Measurements from ENCODE around the gene ADGRA1.
"Not testable (repeated sequence)": the region's sequence is repeated elsewhere in the genome, so short reads cannot be mapped to it uniquely, and the experiment has no call there.

ADGRA1 gene

DNA sequence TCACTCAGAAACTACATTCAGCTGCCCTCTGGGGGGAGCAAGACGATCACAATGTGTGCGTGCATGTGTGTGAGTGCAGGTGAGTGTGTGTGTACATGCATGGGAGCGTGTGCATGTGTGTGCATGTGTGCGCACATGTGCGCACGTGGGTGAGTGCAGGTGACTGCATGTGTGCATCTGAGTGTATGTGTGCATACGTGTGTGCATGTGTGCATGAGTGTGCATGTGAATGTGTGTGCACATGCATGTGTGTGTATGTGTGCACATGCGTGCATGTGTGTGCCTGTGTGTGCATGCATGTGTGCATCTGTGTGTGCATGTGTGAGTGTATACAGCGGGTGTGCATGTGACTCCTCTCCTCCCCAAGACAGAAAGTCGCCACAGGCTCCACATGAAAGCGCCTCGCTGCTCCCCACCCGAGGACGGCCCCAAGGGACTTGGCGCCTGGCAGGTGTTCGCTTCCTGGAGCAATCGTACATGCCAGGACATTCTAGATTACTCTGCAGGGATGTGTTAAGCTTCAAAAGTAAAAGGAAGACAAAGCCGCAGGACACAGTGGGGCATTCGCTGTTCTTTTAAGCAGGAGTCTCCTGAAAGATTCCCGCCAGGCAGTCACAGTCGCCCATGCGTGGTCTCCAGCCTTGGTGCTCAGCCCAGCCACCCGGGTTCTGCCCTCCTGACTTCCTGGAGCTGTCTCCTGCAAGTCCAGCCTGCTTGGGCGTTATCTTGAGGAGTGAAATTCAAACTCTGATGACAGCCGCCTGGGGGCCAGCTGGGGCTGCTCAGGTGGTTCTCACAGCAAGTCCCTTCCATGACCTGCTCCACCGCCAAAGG lies 42.0 kb upstream of the ADGRA1 start:
- H3K9ac ChIP-seq (ENCODE audit: low read depth, low read length) = no peak overlapping the region
- H3K4me3 ChIP-seq (ENCODE audit: low read depth, low read length) = no peak overlapping the region

GRCh38 chr10:133046390-133046765 lies 41.3 kb upstream of the ADGRA1 start:
- Histone ChIP-seq H3K27ac (ENCODE audit: low read depth, low read length) (no peak overlapping the region), H3K9ac (ENCODE audit: low read depth, low read length) (no peak overlapping the region), H3K4me1 (ENCODE audit: control insufficient read depth, insufficient read depth, low read length) (no peaks in the 10 kb centered on the region), H3K9me3 (ENCODE audit: control insufficient read depth, insufficient read depth, low read length) (no peaks in the 10 kb centered on the region), H3K36me3 (ENCODE audit: control insufficient read depth, insufficient read depth, low read length) (no peaks in the 10 kb centered on the region), H3K4me3 (ENCODE audit: low read depth, low read length) (no peak overlapping the region), H3K27me3 (ENCODE audit: control insufficient read depth, insufficient read depth, low read length) (no peaks in the 10 kb centered on the region)

More for the DNA sequence above, 42.0 kb upstream of the ADGRA1 start:
- Histone ChIP-seq H3K4me1 (ENCODE audit: control insufficient read depth, insufficient read depth, low read length) (no peaks in the 10 kb centered on the region), H3K27ac (ENCODE audit: low read depth, low read length) (no peak overlapping the region), H3K9me3 (ENCODE audit: control insufficient read depth, insufficient read depth, low read length) (no peaks in the 10 kb centered on the region), H3K27me3 (ENCODE audit: control insufficient read depth, insufficient read depth, low read length) (no peaks in the 10 kb centered on the region), H3K36me3 (ENCODE audit: control insufficient read depth, insufficient read depth, low read length) (no peaks in the 10 kb centered on the region)

GRCh38 chr10:133047526-133048123 lies 40.1 kb upstream of the ADGRA1 start:
- Histone ChIP-seq H3K9me3 (ENCODE audit: control insufficient read depth, insufficient read depth, low read length) (no peaks in the 10 kb centered on the region), H3K4me1 (ENCODE audit: control insufficient read depth, insufficient read depth, low read length) (no peaks in the 10 kb centered on the region), H3K4me3 (ENCODE audit: low read depth, low read length) (no peak overlapping the region), H3K36me3 (ENCODE audit: control insufficient read depth, insufficient read depth, low read length) (no peaks in the 10 kb centered on the region), H3K9ac (ENCODE audit: low read depth, low read length) (no peak overlapping the region), H3K27me3 (ENCODE audit: control insufficient read depth, insufficient read depth, low read length) (no peaks in the 10 kb centered on the region), H3K27ac (ENCODE audit: low read depth, low read length) (no peak overlapping the region)

GRCh38 chr10:133048266-133048665 lies 39.5 kb upstream of the ADGRA1 start:
- H3K36me3 ChIP-seq (ENCODE audit: control insufficient read depth, insufficient read depth, low read length) = no peaks in the 10 kb centered on the region
- H3K27ac ChIP-seq (ENCODE audit: low read depth, low read length) = no peak overlapping the region
- H3K9me3 ChIP-seq (ENCODE audit: control insufficient read depth, insufficient read depth, low read length) = no peaks in the 10 kb centered on the region
- no peak overlapping the region for H3K4me3 ChIP-seq (ENCODE audit: low read depth, low read length)
- no peaks in the 10 kb centered on the region for H3K27me3 ChIP-seq (ENCODE audit: control insufficient read depth, insufficient read depth, low read length)
- no peaks in the 10 kb centered on the region for H3K4me1 ChIP-seq (ENCODE audit: control insufficient read depth, insufficient read depth, low read length)
- no peak overlapping the region for H3K9ac ChIP-seq (ENCODE audit: low read depth, low read length)

DNA sequence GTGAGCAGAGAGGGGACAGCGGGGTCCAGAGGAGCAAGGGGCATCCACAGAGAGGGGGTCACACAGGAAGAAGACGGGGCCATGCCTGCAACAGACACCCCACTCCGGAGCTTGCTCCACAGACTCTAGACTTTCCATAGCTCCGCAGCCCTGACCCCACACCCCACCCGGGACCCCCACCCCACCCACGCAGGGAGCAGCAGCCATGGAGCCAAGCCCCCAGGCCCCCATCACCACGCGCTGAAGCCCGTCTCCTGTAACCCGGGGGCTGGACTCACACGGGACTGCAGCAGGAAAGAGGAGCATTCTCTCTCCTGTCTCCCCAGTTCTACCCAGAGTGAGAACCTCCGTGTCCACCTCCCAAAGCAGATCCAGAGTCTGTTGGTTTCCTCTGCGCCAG lies 38.8 kb upstream of the ADGRA1 start:
- H3K4me1 ChIP-seq (ENCODE audit: control insufficient read depth, insufficient read depth, low read length) = no peaks in the 10 kb centered on the region
- no peak overlapping the region for H3K9ac ChIP-seq (ENCODE audit: low read depth, low read length)
- H3K27me3 ChIP-seq (ENCODE audit: control insufficient read depth, insufficient read depth, low read length) = no peaks in the 10 kb centered on the region
- no peak overlapping the region for H3K27ac ChIP-seq (ENCODE audit: low read depth, low read length)
- no peaks in the 10 kb centered on the region for H3K36me3 ChIP-seq (ENCODE audit: control insufficient read depth, insufficient read depth, low read length)
- H3K4me3 ChIP-seq (ENCODE audit: low read depth, low read length) = no peak overlapping the region
- H3K9me3 ChIP-seq (ENCODE audit: control insufficient read depth, insufficient read depth, low read length) = no peaks in the 10 kb centered on the region

DNA sequence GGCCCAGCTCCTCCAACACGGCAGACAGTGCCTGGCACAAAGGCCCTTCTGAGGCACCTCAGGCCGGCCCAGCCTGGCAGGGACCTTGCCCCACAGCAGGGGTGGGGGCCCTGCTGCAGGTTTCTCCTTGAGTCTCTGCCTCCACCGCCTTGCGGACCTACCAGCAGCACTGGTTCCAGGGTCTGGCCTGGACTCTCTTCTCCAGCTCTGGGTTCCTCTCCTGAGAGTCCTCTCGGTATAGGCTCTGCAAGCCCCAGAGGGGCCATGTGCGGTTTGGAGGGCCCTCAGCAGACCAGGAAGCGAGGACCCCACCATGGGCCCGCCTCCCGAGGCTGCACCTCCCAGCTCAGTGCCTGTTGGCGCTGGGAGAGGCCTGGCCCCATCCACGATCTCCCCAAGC lies 38.1 kb upstream of the ADGRA1 start:
- Histone ChIP-seq H3K4me3 (ENCODE audit: low read depth, low read length) (no peak overlapping the region), H3K36me3 (ENCODE audit: control insufficient read depth, insufficient read depth, low read length) (no peaks in the 10 kb centered on the region), H3K9me3 (ENCODE audit: control insufficient read depth, insufficient read depth, low read length) (no peaks in the 10 kb centered on the region), H3K27ac (ENCODE audit: low read depth, low read length) (no peak overlapping the region), H3K27me3 (ENCODE audit: control insufficient read depth, insufficient read depth, low read length) (no peaks in the 10 kb centered on the region), H3K4me1 (ENCODE audit: control insufficient read depth, insufficient read depth, low read length) (no peaks in the 10 kb centered on the region), H3K9ac (ENCODE audit: low read depth, low read length) (no peak overlapping the region)

DNA sequence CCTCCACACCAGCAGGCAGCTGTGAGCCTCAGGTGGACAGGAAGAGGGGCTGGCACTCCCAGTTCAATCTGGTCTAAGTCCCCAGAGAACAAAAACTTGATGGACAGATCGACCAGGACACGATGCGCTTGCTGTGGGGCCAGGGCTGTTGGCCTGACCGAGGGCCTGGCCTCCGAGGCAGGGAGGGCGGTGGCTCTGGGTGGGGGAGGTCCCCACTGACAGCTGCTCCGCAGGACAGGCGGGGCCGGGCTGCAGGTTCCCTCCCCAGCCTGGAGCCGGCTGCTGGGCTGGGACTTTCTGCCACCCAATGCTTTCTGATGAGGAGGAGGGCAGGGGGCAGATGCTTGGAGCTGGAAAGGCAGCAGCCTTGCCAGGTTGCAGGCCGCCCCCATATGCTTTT lies 37.4 kb upstream of the ADGRA1 start:
- H3K4me3 ChIP-seq (ENCODE audit: low read depth, low read length) = no peak overlapping the region
- H3K36me3 ChIP-seq (ENCODE audit: control insufficient read depth, insufficient read depth, low read length) = no peaks in the 10 kb centered on the region
- no peaks in the 10 kb centered on the region for H3K4me1 ChIP-seq (ENCODE audit: control insufficient read depth, insufficient read depth, low read length)
- no peaks in the 10 kb centered on the region for H3K27me3 ChIP-seq (ENCODE audit: control insufficient read depth, insufficient read depth, low read length)
- no peaks in the 10 kb centered on the region for H3K9me3 ChIP-seq (ENCODE audit: control insufficient read depth, insufficient read depth, low read length)
- H3K9ac ChIP-seq (ENCODE audit: low read depth, low read length) = no peak overlapping the region
- no peak overlapping the region for H3K27ac ChIP-seq (ENCODE audit: low read depth, low read length)

- Histone ChIP-seq H3K27ac (ENCODE audit: low read depth, low read length) (no peak overlapping the region), H3K9me3 (ENCODE audit: control insufficient read depth, insufficient read depth, low read length) (no peaks in the 10 kb centered on the region), H3K4me1 (ENCODE audit: control insufficient read depth, insufficient read depth, low read length) (no peaks in the 10 kb centered on the region), H3K27me3 (ENCODE audit: control insufficient read depth, insufficient read depth, low read length) (no peaks in the 10 kb centered on the region), H3K9ac (ENCODE audit: low read depth, low read length) (no peak overlapping the region), H3K36me3 (ENCODE audit: control insufficient read depth, insufficient read depth, low read length) (no peaks in the 10 kb centered on the region), H3K4me3 (ENCODE audit: low read depth, low read length) (no peak overlapping the region)
Observed at GRCh38 chr10:133052076-133052475, 35.6 kb upstream of the ADGRA1 start.

DNA sequence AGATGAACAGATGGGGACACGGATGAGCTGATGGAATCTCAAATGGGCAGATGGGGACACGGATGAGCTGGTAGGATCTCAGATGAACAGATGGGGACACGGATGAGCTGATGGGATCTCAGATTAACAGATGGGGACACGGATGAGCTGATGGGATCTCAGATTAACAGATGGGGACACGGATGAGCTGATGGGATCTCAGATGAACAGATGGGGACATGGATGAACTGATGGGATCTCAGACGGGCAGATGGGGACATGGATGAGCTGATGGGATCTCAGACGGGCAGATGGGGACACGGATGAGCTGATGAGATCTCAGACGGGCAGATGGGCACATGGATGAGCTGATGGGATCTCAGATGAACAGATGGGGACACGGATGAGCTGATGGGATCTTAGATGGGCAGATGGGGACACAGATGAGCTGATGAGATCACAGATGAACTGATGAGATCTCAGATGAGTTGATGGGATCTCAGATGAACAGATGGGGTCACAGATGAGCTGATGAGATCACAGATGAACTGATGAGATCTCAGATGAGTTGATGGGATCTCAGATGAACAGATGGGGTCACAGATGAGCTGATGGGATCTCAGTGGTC lies 34.1 kb upstream of the ADGRA1 start:
- H3K4me1 ChIP-seq (ENCODE audit: control insufficient read depth, insufficient read depth, low read length); H3K4me3 ChIP-seq (ENCODE audit: low read depth, low read length); H3K36me3 ChIP-seq (ENCODE audit: control insufficient read depth, insufficient read depth, low read length); H3K27me3 ChIP-seq (ENCODE audit: control insufficient read depth, insufficient read depth, low read length); H3K27ac ChIP-seq (ENCODE audit: low read depth, low read length); H3K9ac ChIP-seq (ENCODE audit: low read depth, low read length); H3K9me3 ChIP-seq (ENCODE audit: control insufficient read depth, insufficient read depth, low read length): not testable (repeated sequence)

DNA sequence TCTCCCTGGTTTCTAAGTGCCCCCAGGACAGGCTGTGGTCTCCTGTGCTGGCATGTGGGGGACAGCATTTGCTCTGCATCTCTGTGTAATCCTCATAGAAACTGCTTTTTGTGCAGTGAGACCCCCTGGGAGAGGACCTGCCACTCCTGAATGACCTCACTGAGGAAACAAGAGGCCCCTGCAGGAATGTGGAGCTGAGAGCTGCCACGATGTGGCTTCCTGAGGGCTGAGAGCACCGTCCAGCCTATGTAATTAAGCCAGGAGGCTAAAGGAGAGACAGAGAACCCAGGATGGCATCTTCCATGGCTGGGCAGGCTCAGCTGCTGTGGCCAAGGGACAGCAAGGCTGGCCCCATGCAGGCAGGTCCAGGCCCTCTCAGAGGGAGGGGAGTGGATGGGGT lies 32.3 kb upstream of the ADGRA1 start:
- H3K4me3 ChIP-seq (ENCODE audit: low read depth, low read length) = no peak overlapping the region
- no peaks in the 10 kb centered on the region for H3K9me3 ChIP-seq (ENCODE audit: control insufficient read depth, insufficient read depth, low read length)
- no peaks in the 10 kb centered on the region for H3K4me1 ChIP-seq (ENCODE audit: control insufficient read depth, insufficient read depth, low read length)
- H3K9ac ChIP-seq (ENCODE audit: low read depth, low read length) = no peak overlapping the region
- no peaks in the 10 kb centered on the region for H3K27me3 ChIP-seq (ENCODE audit: control insufficient read depth, insufficient read depth, low read length)
- no peak overlapping the region for H3K27ac ChIP-seq (ENCODE audit: low read depth, low read length)
- no peaks in the 10 kb centered on the region for H3K36me3 ChIP-seq (ENCODE audit: control insufficient read depth, insufficient read depth, low read length)

DNA sequence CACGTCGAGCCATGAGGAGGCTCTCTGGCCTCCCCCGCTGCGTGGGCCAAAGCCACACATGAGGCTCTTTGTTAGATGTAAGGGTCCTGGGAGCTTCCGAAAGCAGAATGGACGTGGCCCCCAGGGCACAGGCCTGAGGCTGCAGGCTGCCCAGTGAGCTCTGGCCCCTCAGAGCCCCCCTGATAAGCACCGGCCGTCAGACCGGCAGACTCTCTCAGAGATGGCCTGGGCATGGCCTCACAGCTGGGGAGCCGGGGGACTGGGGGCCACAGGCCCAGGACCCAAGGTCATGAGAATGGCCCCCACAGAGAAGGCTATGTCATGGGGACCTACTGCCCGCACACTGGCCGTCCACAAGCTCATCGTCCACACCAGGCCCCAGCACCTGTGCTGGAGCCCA lies 31.7 kb upstream of the ADGRA1 start:
- H3K4me1 ChIP-seq (ENCODE audit: control insufficient read depth, insufficient read depth, low read length) = no peaks in the 10 kb centered on the region
- H3K9ac ChIP-seq (ENCODE audit: low read depth, low read length) = no peak overlapping the region
- no peaks in the 10 kb centered on the region for H3K27me3 ChIP-seq (ENCODE audit: control insufficient read depth, insufficient read depth, low read length)
- no peak overlapping the region for H3K27ac ChIP-seq (ENCODE audit: low read depth, low read length)
- H3K4me3 ChIP-seq (ENCODE audit: low read depth, low read length) = no peak overlapping the region
- H3K36me3 ChIP-seq (ENCODE audit: control insufficient read depth, insufficient read depth, low read length) = no peaks in the 10 kb centered on the region
- H3K9me3 ChIP-seq (ENCODE audit: control insufficient read depth, insufficient read depth, low read length) = no peaks in the 10 kb centered on the region
